ENCODE measurements around the gene NPTX1. TPM values are rescaled to one million over a fixed set of nuclear protein-coding genes. Genes with fewer than 3 reads are reported as not detected.

Gene NPTX1
- total RNA-seq, 2 experiments from 2014 or later: 1.2 to 1.4 TPM

DNA sequence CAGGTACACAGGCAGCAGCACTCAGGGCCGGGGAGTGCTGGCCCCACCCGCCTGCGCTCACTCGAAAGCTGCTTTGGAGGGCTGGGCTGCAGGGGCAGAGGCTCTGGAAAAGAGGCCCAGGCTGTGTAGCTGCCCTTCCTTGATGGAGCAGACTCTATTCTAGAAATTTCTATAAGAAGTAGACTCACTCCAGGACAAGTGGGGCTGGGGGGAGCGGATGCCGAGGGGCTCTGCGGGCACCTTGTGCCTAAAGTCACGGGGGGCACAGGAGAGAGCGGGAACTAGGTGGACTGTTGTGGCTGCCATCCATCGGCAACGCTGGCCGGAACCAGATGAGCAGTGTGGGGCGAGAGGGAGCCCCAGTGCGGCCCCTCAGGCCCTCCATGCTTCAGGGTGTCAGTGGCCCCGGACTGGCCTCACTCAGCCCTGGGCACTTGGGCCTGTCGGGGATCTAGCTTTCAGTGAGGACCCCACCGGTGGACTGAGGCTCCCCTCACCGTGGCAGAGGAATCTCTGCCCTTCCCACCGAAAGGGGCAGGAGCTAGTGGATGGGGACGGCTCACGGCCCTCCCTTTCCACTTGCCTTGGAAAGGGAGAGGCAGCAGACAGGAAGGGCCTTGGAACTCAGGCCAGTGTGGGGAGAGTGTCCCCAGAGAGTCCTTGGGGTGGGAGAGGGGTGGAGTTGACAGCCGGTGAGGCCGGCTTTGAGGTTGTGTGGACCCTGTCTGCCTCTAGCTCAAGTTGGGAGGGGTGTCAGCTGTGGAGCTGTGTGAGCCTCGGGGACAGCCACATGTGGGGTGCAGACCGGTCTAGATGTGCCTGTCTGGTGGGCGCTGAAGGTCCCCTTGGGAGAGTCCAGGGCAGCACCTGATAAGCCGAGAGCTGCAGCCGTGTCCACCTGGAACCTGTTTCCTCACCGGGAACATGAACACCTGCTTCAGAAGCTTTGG lies 44.9 kb downstream of the NPTX1 start:
- Mint-ChIP-seq H3K27me3 (no peaks in the 10 kb centered on the region), H3K4me3 (no peak overlapping the region), H3K36me3 (no peaks in the 10 kb centered on the region), H3K27ac (no peak overlapping the region), H3K4me1 (ENCODE audit: low read depth) (peaks cover under 1% of the 10 kb centered on the region), H3K9me3 (no peaks in the 10 kb centered on the region)
- intact Hi-C loops (cut with micrococcal nuclease): no loop called here
- no peak for DNase-seq
- POLR2A ChIA-PET: no interaction called here
- CTCF ChIA-PET: no interaction called here

DNA sequence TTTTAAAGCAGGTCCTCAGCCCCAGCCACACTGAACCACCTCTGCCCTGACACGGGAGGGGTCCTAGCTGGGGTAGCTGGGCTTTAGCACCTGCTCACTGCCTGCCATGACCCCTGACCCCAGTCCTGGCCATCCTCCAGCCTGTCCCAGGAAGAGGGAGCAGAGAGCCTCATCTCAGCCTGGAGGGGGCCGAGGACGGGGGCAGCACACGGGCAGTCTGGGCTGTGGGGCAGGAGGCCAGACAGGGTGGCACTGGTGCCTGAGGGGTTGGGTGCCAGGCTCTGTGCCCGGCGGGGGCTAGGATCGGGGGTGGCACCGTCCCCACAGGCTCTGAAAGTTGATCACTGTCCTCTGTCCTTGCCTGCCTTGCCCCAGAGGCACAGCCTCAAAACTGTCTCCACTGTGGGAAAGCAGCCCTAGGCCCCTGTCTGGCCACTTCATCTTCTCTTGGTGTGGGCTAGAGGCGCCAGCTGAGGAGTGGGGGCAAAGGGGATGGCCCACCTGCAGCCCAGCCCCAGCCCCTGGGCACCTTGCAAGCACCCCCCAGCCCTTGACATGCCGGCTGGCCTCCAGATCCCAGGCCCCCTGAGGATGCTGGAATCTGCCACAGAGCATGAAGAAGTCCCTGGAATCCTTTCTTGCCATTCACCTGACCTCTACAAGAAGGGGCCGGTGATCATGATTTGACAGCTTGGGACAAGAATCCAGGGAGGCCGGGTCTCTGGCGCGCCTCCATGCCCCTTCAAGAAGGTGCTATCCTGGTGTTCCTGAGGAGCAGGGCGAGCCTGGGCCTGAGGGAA lies 45.8 kb downstream of the NPTX1 start:
- intact Hi-C loops (cut with micrococcal nuclease): no loop called here
- Mint-ChIP-seq H3K27me3 (no peaks in the 10 kb centered on the region), H3K36me3 (no peaks in the 10 kb centered on the region), H3K9me3 (no peaks in the 10 kb centered on the region), H3K4me1 (ENCODE audit: low read depth) (peaks cover 8% of the 10 kb centered on the region), H3K27ac (no peak overlapping the region), H3K4me3 (no peak overlapping the region)
- CTCF ChIA-PET: no interaction called here
- no peak for DNase-seq
- POLR2A ChIA-PET: no interaction called here

DNA sequence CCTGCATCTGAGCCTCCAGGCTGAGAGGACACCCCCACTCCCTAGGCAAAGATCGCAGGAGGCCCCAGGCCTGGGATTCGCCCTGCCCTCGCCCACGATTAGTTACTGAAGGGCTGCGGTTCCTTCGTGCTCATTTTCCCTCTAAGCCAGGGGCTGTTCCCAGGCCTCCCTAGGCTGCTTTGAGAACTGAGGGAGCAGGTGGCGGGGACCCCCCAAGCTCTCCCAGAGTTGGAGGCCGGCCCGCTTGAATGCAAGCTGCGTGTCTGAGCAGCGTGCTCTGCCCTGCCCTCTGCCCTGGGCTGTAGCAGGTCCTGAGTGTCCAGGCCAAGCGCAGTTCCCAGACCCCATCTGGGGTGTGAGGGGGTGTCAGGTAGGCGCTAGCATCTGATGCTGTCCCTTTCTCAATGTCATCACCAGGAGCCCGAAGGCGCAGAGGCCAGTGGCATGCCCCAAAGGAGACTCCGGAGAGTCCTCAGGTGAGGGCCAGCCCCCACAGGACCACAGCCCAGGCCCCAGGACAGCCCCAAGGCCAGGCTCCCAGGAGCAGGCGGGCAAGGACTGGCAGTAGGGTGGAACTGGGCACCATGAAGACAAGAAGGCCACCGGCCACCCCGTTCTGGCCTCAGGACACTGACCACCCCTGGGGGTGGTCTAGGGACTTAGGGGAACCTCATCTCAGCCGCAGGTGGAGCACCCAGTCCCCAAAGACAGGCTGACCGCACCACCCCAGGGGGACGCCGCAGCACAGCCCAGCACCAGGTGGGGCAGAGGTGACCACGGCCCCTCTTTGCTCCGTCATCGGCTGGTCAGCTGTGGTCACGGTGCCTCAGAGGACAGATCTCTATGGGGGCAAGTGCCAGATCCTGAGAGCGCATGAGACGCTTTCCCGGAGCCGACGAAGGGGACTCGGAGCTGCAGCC lies 46.8 kb downstream of the NPTX1 start:
- ChIA-PET POLR2A (no interaction called here), CTCF (interaction anchor here (1.4 to 2.9 kb wide), 2 partner anchors 470 to 541 kb away, joined by 5 to 35 read pairs; no protein-coding TSS in a partner anchor)
- DNase-seq: no peak
- Mint-ChIP-seq H3K4me1 (ENCODE audit: low read depth) (peaks cover 8% of the 10 kb centered on the region), H3K27ac (no peak overlapping the region), H3K4me3 (no peak overlapping the region), H3K9me3 (no peaks in the 10 kb centered on the region), H3K36me3 (no peaks in the 10 kb centered on the region), H3K27me3 (no peaks in the 10 kb centered on the region)
- intact Hi-C loops (cut with micrococcal nuclease): no loop called here

DNA sequence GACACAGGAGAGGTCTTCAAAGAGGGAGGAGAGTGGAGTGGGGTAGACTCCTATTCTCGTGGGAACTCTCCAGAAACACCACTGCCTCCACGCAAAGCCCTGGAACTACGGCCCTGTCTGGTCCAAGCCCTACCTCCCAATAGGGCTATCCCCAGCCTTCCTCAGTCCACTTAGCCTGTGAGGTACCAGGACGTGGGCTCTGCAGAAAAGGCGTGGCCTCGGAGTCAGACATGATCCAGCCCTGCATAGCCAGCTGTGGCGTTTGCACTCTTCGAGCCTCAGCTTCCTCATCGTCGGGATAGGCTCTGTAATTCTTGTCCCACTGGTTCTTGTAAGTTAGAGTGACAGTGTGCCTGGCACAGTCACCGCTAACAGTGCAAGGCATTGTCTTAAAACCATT lies 47.6 kb downstream of the NPTX1 start:
- CTCF ChIA-PET: interaction anchor here (1.4 to 2.9 kb wide), 4 partner anchors 13 to 542 kb away, joined by 5 to 35 read pairs (median 19); no protein-coding TSS in a partner anchor

DNA sequence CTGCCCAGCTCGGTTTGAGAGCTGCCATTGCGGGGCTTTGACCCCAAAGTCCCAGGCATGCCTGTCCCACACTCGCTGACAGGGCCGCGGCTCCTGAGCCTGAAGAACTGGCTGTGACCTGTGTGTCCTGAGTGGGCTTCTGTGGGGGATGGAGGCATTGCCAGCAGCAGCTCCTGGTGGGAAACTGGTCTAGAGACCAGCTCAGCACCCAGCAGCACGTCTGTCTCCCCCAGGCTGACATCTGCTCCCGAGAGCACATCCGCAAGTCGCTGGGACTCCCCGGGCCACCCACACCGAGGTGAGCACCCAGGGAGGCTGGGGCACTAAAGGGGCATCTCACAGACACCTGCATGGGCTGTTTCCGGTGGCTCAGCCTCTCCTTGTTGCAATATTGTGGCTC lies 48.0 kb downstream of the NPTX1 start:
- no peak for DNase-seq
- ChIA-PET CTCF (interaction anchor here (0.9 to 2.9 kb wide), 8 partner anchors 12 to 560 kb away, joined by 3 to 35 read pairs (median 8); partner anchors contain the start of gene RPTOR), POLR2A (no interaction called here)
- Mint-ChIP-seq H3K27ac (no peak overlapping the region), H3K36me3 (no peaks in the 10 kb centered on the region), H3K27me3 (no peaks in the 10 kb centered on the region), H3K4me1 (ENCODE audit: low read depth) (peaks cover 8% of the 10 kb centered on the region), H3K4me3 (no peak overlapping the region), H3K9me3 (no peaks in the 10 kb centered on the region)
- intact Hi-C loops (cut with micrococcal nuclease): no loop called here

More for the DNA sequence above, 47.6 kb downstream of the NPTX1 start:
- Mint-ChIP-seq H3K27ac (no peak overlapping the region), H3K4me3 (no peak overlapping the region), H3K4me1 (ENCODE audit: low read depth) (peaks cover 8% of the 10 kb centered on the region), H3K36me3 (no peaks in the 10 kb centered on the region), H3K27me3 (no peaks in the 10 kb centered on the region), H3K9me3 (no peaks in the 10 kb centered on the region)
- intact Hi-C loops (cut with micrococcal nuclease): no loop called here
- DNase-seq: no peak
- POLR2A ChIA-PET: no interaction called here

DNA sequence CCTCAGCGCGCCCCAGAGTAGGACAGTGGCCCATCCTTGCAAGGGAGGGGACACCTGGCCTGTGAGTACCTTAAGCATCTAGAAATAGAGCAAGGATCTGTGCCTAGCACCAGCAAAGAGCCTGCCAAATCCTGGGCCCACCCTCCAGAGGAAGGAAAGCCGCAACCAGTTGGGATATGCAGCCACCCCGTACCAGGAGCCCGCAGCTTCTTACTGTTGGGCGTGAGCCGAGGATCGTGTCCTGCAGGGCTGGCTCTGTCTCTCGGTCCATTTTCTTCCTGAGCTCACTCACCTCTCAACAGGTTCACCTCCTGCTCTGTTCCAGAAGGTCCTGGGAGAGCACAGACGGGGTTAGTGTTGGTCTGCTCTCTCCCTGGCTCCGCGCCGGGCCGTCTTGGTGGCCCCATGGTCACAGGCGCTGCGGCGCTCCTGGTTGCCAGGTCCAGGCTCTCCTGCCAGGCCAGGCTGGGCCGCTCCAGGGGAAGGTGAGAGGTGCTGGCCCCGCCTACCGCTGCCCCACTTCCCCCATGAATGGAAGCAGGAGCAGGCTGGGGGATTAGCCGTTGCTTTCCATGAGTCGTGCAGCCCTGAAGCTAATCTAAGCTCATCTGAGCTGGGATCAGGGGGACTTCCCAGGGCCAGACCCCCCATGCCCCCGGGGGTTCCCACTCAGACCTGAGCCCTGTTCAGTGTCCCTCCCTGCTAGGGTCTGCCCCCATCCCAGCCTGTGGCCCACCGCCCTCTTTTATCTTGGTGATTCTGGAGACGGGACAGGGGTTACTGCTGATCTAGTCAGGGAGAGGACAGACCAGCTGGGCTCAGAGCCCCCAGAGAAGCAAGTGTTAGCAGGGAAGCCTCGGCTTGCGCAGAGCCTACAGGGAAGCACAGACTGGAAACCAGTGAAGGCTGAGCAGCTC lies 48.8 kb downstream of the NPTX1 start:
- H3K9me3 Mint-ChIP-seq: no peaks in the 10 kb centered on the region
- no peak for DNase-seq
- H3K36me3 Mint-ChIP-seq: no peaks in the 10 kb centered on the region
- intact Hi-C loops (cut with micrococcal nuclease): loop anchor here (1.0 to 2.0 kb wide), 3 partner anchors 148 to 553 kb away; no protein-coding TSS in a partner anchor
- H3K4me3 Mint-ChIP-seq: no peak overlapping the region
- H3K27me3 Mint-ChIP-seq: no peaks in the 10 kb centered on the region
- H3K4me1 Mint-ChIP-seq (ENCODE audit: low read depth): peaks cover 8% of the 10 kb centered on the region
- POLR2A ChIA-PET: no interaction called here
- CTCF ChIA-PET: interaction anchor here (0.6 to 2.9 kb wide), 41 partner anchors 9 to 1452 kb away, joined by 3 to 35 read pairs (median 4); partner anchors contain the start of gene RPTOR
- no peak overlapping the region for H3K27ac Mint-ChIP-seq

DNA sequence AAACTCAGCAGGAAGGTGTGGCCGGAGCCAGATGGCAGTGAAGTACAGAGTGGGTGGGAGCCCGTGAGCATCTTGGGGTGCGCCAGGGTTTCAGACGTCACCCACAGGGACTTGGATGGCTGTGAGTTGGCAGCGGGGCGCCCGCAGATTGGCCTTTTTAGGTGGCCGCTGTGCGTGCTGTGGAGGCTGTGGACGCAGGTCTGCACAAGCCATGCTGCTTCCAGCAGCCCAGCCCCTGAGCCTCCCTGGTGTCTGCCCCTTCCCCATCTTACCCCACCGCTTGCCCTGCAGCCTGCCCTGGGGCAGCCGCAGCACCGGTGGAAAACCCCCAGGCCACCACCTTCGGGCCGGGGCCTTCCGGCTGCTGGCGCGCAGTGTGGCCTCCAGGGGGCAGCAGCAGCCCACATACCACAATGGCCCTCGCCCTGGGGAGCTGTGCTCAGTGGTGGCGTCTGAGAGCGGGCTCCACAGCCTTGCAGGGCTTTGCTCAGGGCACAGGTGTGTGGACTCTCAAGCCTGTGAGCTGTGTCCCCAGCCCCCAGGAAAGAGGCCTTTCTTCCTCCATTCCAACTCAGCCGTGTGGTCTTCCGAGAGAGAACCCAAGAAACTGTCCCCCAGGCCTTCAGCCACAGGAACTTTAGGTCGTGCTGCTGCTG lies 49.6 kb downstream of the NPTX1 start:
- Mint-ChIP-seq H3K36me3 (no peaks in the 10 kb centered on the region), H3K9me3 (no peaks in the 10 kb centered on the region), H3K27ac (no peak overlapping the region), H3K27me3 (no peaks in the 10 kb centered on the region), H3K4me3 (no peak overlapping the region), H3K4me1 (ENCODE audit: low read depth) (peaks cover 8% of the 10 kb centered on the region)
- POLR2A ChIA-PET: no interaction called here
- peak; percentile 91 for DNase-seq
- CTCF ChIA-PET: interaction anchor here (0.6 to 2.9 kb wide), 39 partner anchors 10 to 1451 kb away, joined by 3 to 35 read pairs (median 4); partner anchors contain the start of gene RPTOR
- intact Hi-C loops (cut with micrococcal nuclease): loop anchor here (1.0 to 2.0 kb wide), 3 partner anchors 149 to 554 kb away; no protein-coding TSS in a partner anchor

DNA sequence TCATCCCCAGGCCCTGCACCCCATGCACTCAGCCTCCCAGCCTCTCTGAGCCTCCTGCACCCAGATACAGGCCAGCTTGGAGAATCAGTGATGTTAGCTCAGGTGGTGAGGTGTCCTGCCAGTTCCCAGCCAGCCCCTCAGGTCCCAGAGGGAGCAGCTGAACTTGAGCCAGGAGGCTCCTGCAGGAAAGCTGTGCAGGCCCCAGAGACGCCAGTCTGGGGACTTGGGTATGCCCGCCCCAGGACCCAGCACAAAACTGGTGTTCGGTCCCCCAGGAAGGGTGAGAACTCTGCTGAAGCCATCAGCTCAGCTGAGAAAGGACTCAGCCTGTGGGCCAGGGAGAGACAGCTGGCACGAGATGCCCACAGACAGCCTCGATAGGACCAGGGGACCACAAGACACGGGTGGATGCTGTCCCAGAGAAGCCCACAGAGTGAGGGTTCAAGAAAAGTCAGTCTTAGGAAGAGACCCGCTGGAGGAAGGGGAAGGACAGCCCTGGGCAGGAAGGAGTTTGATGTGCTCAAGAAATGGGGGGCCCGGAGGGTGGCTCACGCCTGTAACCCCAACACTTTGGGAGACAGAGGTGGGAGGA lies 50.5 kb downstream of the NPTX1 start:
- intact Hi-C loops (cut with micrococcal nuclease): loop anchor here (2.0 kb wide), 1 partner anchor 555 kb away; no protein-coding TSS in a partner anchor
- DNase-seq: no peak
- Mint-ChIP-seq H3K27ac (no peak overlapping the region), H3K9me3 (no peaks in the 10 kb centered on the region), H3K27me3 (no peaks in the 10 kb centered on the region), H3K4me1 (ENCODE audit: low read depth) (peaks cover 8% of the 10 kb centered on the region), H3K4me3 (no peak overlapping the region), H3K36me3 (no peaks in the 10 kb centered on the region)
- CTCF ChIA-PET: interaction anchor here (1.1 to 2.7 kb wide), 4 partner anchors 145 to 556 kb away, joined by 3 to 22 read pairs (median 8); no protein-coding TSS in a partner anchor
- POLR2A ChIA-PET: no interaction called here

DNA sequence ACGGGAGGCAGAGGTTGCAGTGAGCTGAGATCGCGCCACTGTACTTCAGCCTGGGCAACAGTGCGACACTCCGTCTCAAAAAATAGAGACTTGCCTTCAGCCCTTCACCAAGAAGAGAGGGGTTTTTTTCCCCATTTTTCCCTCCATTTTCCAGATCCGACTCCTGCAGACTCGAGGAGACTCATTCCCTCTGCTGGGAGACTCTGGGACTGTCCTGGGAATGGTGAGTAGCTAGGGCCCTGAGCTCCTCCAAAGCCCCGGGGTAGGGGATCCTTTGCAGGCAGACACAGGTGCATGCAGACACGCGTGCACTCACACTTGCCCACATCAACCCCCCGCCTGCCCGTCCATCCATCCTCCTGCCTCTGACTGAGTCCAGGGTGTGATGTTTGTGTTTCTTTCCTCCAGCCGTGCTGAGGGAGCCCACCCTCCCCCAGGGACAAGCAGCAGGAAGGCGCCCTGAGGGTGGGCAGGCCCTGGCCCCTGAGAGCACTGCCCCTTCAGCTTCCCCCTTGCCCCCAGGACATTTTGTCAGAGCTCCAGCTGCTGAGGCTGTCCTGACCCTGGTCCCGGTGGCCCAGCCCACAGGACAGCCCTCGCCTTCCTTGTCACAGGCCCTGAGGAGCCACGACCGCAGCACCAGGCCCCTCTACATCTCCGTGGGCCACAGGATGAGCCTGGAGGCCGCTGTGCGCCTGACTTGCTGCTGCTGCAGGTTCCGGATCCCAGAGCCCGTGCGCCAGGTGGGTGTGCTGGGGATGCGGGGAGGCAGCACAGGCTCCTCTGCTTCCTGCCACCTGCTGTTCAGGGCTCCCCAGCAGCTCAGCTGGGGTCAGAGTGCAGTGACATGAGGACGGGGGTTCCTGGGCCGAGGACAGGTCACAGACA lies 51.3 kb downstream of the NPTX1 start:
- Mint-ChIP-seq H3K9me3 (no peaks in the 10 kb centered on the region), H3K27me3 (no peaks in the 10 kb centered on the region), H3K27ac (no peak overlapping the region), H3K4me3 (no peak overlapping the region), H3K36me3 (no peaks in the 10 kb centered on the region), H3K4me1 (ENCODE audit: low read depth) (peaks cover 8% of the 10 kb centered on the region)
- CTCF ChIA-PET: interaction anchor here (1.1 to 2.7 kb wide), 5 partner anchors 146 to 556 kb away, joined by 3 to 22 read pairs (median 11); no protein-coding TSS in a partner anchor
- DNase-seq: no peak
- POLR2A ChIA-PET: no interaction called here
- intact Hi-C loops (cut with micrococcal nuclease): no loop called here
